GM18909 (cell line): ENCODE results near the gene KIAA1217.
A peak's percentile ranks its signal among the peaks of the same experiment; 100 is the strongest.

Source experiments
- ATAC-seq: cut with Tn5 transposase; IDR thresholded peaks from one replicate; pipeline ENCODE4 v1.9.1; 2021; ENCODE audit warnings: mild to moderate bottlenecking; ENCODE audit not compliant: unreplicated experiment, poor library complexity

The KIAA1217 gene

GRCh38 chr10:24556750-24557742, 348.1 kb downstream of the KIAA1217 start:
- ATAC-seq = peak; percentile 55

GRCh38 chr10:24561453-24561852, 352.5 kb downstream of the KIAA1217 start:
- ATAC-seq = no peak

GRCh38 chr10:24568042-24568441, 359.1 kb downstream of the KIAA1217 start:
- no peak for ATAC-seq

- ATAC-seq = no peak
Observed at GRCh38 chr10:24569330-24569796, 360.4 kb downstream of the KIAA1217 start.

GRCh38 chr10:24569828-24570657, 361.1 kb downstream of the KIAA1217 start:
- no peak for ATAC-seq

GRCh38 chr10:24570658-24571426, 361.9 kb downstream of the KIAA1217 start:
- no peak for ATAC-seq

- ATAC-seq = no peak
Observed at GRCh38 chr10:24571870-24572450, 363.0 kb downstream of the KIAA1217 start.

- no peak for ATAC-seq
Observed at GRCh38 chr10:24574161-24574560, 365.2 kb downstream of the KIAA1217 start.

GRCh38 chr10:24574578-24575155, 365.7 kb downstream of the KIAA1217 start:
- ATAC-seq = no peak

- ATAC-seq = no peak
Observed at GRCh38 chr10:24575481-24576002, 366.6 kb downstream of the KIAA1217 start.

GRCh38 chr10:24579448-24579847, 370.5 kb downstream of the KIAA1217 start:
- ATAC-seq = no peak

GRCh38 chr10:24579906-24580305, 371.0 kb downstream of the KIAA1217 start:
- ATAC-seq = no peak

- ATAC-seq = no peak
Observed at GRCh38 chr10:24589265-24589664, 380.3 kb downstream of the KIAA1217 start.

- no peak for ATAC-seq
Observed at GRCh38 chr10:24590697-24591457, 381.9 kb downstream of the KIAA1217 start.

- no peak for ATAC-seq
Observed at GRCh38 chr10:24596217-24596930, 387.4 kb downstream of the KIAA1217 start.

- ATAC-seq = no peak
Observed at GRCh38 chr10:24597426-24597825, 388.5 kb downstream of the KIAA1217 start.
